ENCODE data around the gene OBSCN. TPM values are rescaled to one million over a fixed set of nuclear protein-coding genes. Genes with fewer than 3 reads are reported as not detected.
A peak's percentile ranks its signal among the peaks of the same experiment; 100 is the strongest.

OBSCN gene
- total RNA-seq, 1 donor from 2014 or later: 39.4 TPM

GRCh38 chr1:228293393-228293792, 85.5 kb downstream of the OBSCN start:
- H3K27me3 ChIP-seq: no peaks in the 10 kb centered on the region
- ATAC-seq (no peak), DNase-seq (peak; percentile 52)
- no peak overlapping the region for H3K4me3 ChIP-seq
- no peaks in the 10 kb centered on the region for H3K36me3 ChIP-seq
- no peaks in the 10 kb centered on the region for H3K9me3 ChIP-seq
- no peak for TF ChIP-seq CTCF (IDR thresholded peaks at IDR 0.05)
- no peak overlapping the region for H3K27ac ChIP-seq
- intact Hi-C loops (cut with DNase I): no loop called here
- no peaks in the 10 kb centered on the region for H3K4me1 ChIP-seq

- Histone ChIP-seq H3K4me1 (no peaks in the 10 kb centered on the region), H3K27ac (no peak overlapping the region), H3K36me3 (no peaks in the 10 kb centered on the region), H3K27me3 (no peaks in the 10 kb centered on the region), H3K9me3 (no peaks in the 10 kb centered on the region), H3K4me3 (no peak overlapping the region)
- DNase-seq (peak; percentile 40), ATAC-seq (no peak)
- TF ChIP-seq CTCF (IDR thresholded peaks at IDR 0.05): no peak
- intact Hi-C loops (cut with DNase I): no loop called here
Measured at GRCh38 chr1:228293816-228294500, 86.1 kb downstream of the OBSCN start.

GRCh38 chr1:228294717-228295116, 86.9 kb downstream of the OBSCN start:
- H3K27ac ChIP-seq: no peak overlapping the region
- H3K27me3 ChIP-seq: no peaks in the 10 kb centered on the region
- TF ChIP-seq CTCF (IDR thresholded peaks at IDR 0.05): no peak
- H3K36me3 ChIP-seq: no peaks in the 10 kb centered on the region
- ATAC-seq (no peak), DNase-seq (peak; percentile 45)
- H3K4me3 ChIP-seq: no peak overlapping the region
- no peaks in the 10 kb centered on the region for H3K9me3 ChIP-seq
- intact Hi-C loops (cut with DNase I): no loop called here
- no peaks in the 10 kb centered on the region for H3K4me1 ChIP-seq

GRCh38 chr1:228295201-228295600, 87.4 kb downstream of the OBSCN start:
- TF ChIP-seq CTCF (IDR thresholded peaks at IDR 0.05): no peak
- H3K4me1 ChIP-seq: no peaks in the 10 kb centered on the region
- intact Hi-C loops (cut with DNase I): no loop called here
- no peak for ATAC-seq
- H3K27me3 ChIP-seq: no peaks in the 10 kb centered on the region
- peak; percentile 33 for DNase-seq
- no peak overlapping the region for H3K27ac ChIP-seq
- H3K36me3 ChIP-seq: no peaks in the 10 kb centered on the region
- H3K9me3 ChIP-seq: no peaks in the 10 kb centered on the region
- no peak overlapping the region for H3K4me3 ChIP-seq

GRCh38 chr1:228295981-228296380, 88.1 kb downstream of the OBSCN start:
- TF ChIP-seq CTCF (IDR thresholded peaks at IDR 0.05): no peak
- no peaks in the 10 kb centered on the region for H3K27me3 ChIP-seq
- H3K9me3 ChIP-seq: no peaks in the 10 kb centered on the region
- ATAC-seq (no peak), DNase-seq (no peak)
- no peak overlapping the region for H3K4me3 ChIP-seq
- H3K27ac ChIP-seq: no peak overlapping the region
- H3K36me3 ChIP-seq: no peaks in the 10 kb centered on the region
- H3K4me1 ChIP-seq: no peaks in the 10 kb centered on the region
- intact Hi-C loops (cut with DNase I): no loop called here

GRCh38 chr1:228297242-228297641, 89.4 kb downstream of the OBSCN start:
- Histone ChIP-seq H3K27ac (no peak overlapping the region), H3K4me3 (no peak overlapping the region), H3K27me3 (no peaks in the 10 kb centered on the region), H3K4me1 (no peaks in the 10 kb centered on the region), H3K9me3 (peaks cover 8% of the 10 kb centered on the region), H3K36me3 (no peaks in the 10 kb centered on the region)
- TF ChIP-seq CTCF (IDR thresholded peaks at IDR 0.05): no peak
- ATAC-seq: no peak
- no peak for DNase-seq
- intact Hi-C loops (cut with DNase I): no loop called here
